Measurements from ENCODE around the gene MAP7.

GRCh38 chr6:136593748-136594490, 43.7 kb upstream of the MAP7 start:
- TF ChIP-seq CTCF (IDR thresholded peaks at IDR 0.05; ENCODE audit: poor library complexity, severe bottlenecking) (no peak), EZH2 (IDR thresholded peaks at IDR 0.05; ENCODE audit: borderline replicate concordance, insufficient read depth, low read length, poor library complexity, severe bottlenecking) (no peak), REST (IDR thresholded peaks at IDR 0.05; ENCODE audit: borderline replicate concordance) (no peak), TAF1 (IDR thresholded peaks at IDR 0.05; ENCODE audit: low read depth) (no peak), RAD21 (conservative IDR thresholded peaks at IDR 0.05) (no peak)

Data from neural cell (in vitro differentiated cells).